Kidney (tissue), 14 donors: ENCODE results near the gene PEAR1. TPM values are rescaled to one million over a fixed set of nuclear protein-coding genes. Genes with fewer than 3 reads are reported as not detected.

ENCODE experiments used
- DNase-seq, 5 donors: peaks; one replicate each; pipeline ENCODE4 v3.0.0-alpha.2; 2013 to 2020
- FAIRE-seq: peaks from 2 replicates; lab custom pipeline; 2012; peaks lifted over from hg19 to GRCh38; lab: Jason Lieb, UNC
- H3K27ac ChIP-seq, 2 donors: one replicate each; pipeline ENCODE4 v1.7.0; 2013; ENCODE audit warnings: low read depth in 2 of 2, low read length in 2 of 2, inconsistent platforms in 1 of 2
- H3K27me3 ChIP-seq: one replicate; pipeline ENCODE4 v1.7.1; 2013; ENCODE audit warnings: low read length, inconsistent platforms; ENCODE audit not compliant: control insufficient read depth, insufficient read depth
- H3K36me3 ChIP-seq, 3 donors: one replicate each; pipeline versions ENCODE4 v1.7.0 to v1.7.1; 2013; ENCODE audit warnings: low read length in 3 of 3, control low read depth in 1 of 3, inconsistent platforms in 1 of 3; ENCODE audit not compliant: insufficient read depth in 3 of 3, control insufficient read depth in 2 of 3
- H3K4me1 ChIP-seq, 3 donors: one replicate each; pipeline versions ENCODE4 v1.7.0 to v1.7.1; 2013; ENCODE audit warnings: low read length in 3 of 3, inconsistent platforms in 1 of 3, low read depth in 1 of 3; ENCODE audit not compliant: control insufficient read depth in 2 of 3, insufficient read depth in 2 of 3
- H3K4me3 ChIP-seq, 3 donors: one replicate each; pipeline versions ENCODE4 v1.7.0 to v1.8.1; 2013; ENCODE audit warnings: low read length in 3 of 3, control low read depth in 1 of 3, inconsistent platforms in 1 of 3
- H3K9ac ChIP-seq, 3 donors: one replicate each; pipeline versions ENCODE4 v1.7.0 to v1.7.1; 2013; ENCODE audit warnings: low read length in 3 of 3, control low read depth in 1 of 3, inconsistent platforms in 1 of 3
- H3K9me3 ChIP-seq, 3 donors: one replicate each; pipeline versions ENCODE4 v1.7.0 to v1.7.1; 2013; ENCODE audit warnings: low read length in 3 of 3, control low read depth in 1 of 3, inconsistent platforms in 1 of 3; ENCODE audit not compliant: control insufficient read depth in 2 of 3, insufficient read depth in 1 of 3
- CTCF ChIP-seq: IDR thresholded peaks from 3 replicates; pipeline ENCODE4 v1.5.1; 2012; ENCODE audit warnings: mild to moderate bottlenecking, moderate library complexity, borderline replicate concordance; ENCODE audit not compliant: insufficient read depth; ENCODE audit errors: extremely low read depth
- intact Hi-C: fragments of 100-400 bp; cut with DNase I; formaldehyde crosslinking; loops from one replicate; pipeline ENCODE4 v1.11.1; 2022
- polyA plus RNA-seq: library from polyadenylated mRNA; stranded (reverse); fragments of 350-450 nt; fragmentation: Illumina TruSeq; extraction: RNeasy Lipid Tissue Mini Kit (QIAGEN cat#74804); gene quantifications from one replicate; pipeline ENCODE4 v1.2.3, GENCODE V29; 2014; ENCODE audit warnings: low read depth, low replicate concordance; ENCODE audit not compliant: insufficient read depth
- total RNA-seq: library from RNA; stranded (reverse); fragmentation: NEBNext Ultra II Directional; extraction: Animal tissue kit (Norgen Biotek cat#: 25700); gene quantifications from one replicate; pipeline ENCODE4 v1.2.1, GENCODE V29; 2021
- donor health status: control.
- donor health status: control.
- donor health status: control.
- donor health status: control.
- donor health status: control.
- donor health status: DM: yes; HTN: yes; CAD: no.
- donor health status: Normal renal cell carcinoma (clear cell type).

PEAR1 gene
- total and polyA plus RNA-seq, 2 donors from 2014 or later, result 4.5 to 17.2 TPM

GRCh38 chr1:156886583-156887281 is 6.8 kb upstream of the PEAR1 start:
- intact Hi-C loops, result no loop called here
- Histone ChIP-seq H3K27ac (no peak overlapping the region), H3K4me3 (no peak overlapping the region), H3K27me3 (no peaks in the 10 kb centered on the region), H3K9ac (no peak overlapping the region), H3K9me3 (no peaks in the 10 kb centered on the region), H3K36me3 (no peaks in the 10 kb centered on the region), H3K4me1 (no peaks in the 10 kb centered on the region)
- TF ChIP-seq CTCF, result no peak
- DNase-seq (no peak), FAIRE-seq (no peak)

GRCh38 chr1:156887317-156887716 is 6.2 kb upstream of the PEAR1 start:
- no peak for TF ChIP-seq CTCF
- H3K4me3 ChIP-seq, result no peak overlapping the region
- FAIRE-seq (no peak), DNase-seq (peak in 2 of 5 donors; percentile 62 to 79)
- intact Hi-C loops, result no loop called here
- H3K4me1 ChIP-seq, result peaks cover 0 to 3% (median 0%) of the 10 kb centered on the region in 3 donors
- H3K36me3 ChIP-seq, result no peaks in the 10 kb centered on the region
- no peak overlapping the region for H3K27ac ChIP-seq
- no peak overlapping the region for H3K9ac ChIP-seq
- no peaks in the 10 kb centered on the region for H3K9me3 ChIP-seq
- no peaks in the 10 kb centered on the region for H3K27me3 ChIP-seq

- Histone ChIP-seq H3K4me1 (peaks cover 0 to 3% (median 0%) of the 10 kb centered on the region in 3 donors), H3K27ac (no peak overlapping the region), H3K36me3 (no peaks in the 10 kb centered on the region), H3K9me3 (no peaks in the 10 kb centered on the region), H3K4me3 (no peak overlapping the region), H3K27me3 (no peaks in the 10 kb centered on the region), H3K9ac (no peak overlapping the region)
- no peak for TF ChIP-seq CTCF
- DNase-seq (no peak), FAIRE-seq (no peak)
- intact Hi-C loops, result no loop called here
Observed at GRCh38 chr1:156887734-156888133, 5.8 kb upstream of the PEAR1 start.
